GM19193 (cell line): ENCODE results near the gene CLIC6.

Experiments
- POLR2A ChIP-seq: IDR thresholded peaks from 4 replicates; pipeline ENCODE4 v1.6.1; 2011; ENCODE audit not compliant: insufficient read depth, insufficient read length; ENCODE audit errors: extremely low read depth

CLIC6 gene

DNA sequence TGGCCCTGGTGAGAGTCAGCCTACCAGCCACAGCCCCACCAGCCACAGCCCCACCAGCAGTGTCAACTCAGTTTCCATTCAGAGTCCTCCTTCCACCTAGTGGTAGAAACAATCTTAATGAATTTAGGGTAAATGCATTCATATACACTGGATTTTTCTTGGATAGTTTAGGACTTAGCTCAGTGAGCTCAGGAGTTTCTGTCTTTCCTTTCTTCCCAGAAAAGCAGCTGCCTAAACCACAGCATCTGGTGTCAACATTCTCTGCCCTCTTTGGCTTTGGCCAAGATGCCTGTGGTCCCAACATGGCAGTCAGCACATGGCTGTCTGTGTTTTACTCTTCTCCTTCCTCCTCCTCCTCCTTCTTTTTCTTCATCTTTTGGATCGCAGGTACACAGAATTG is 94.0 kb downstream of the CLIC6 start:
- TF ChIP-seq POLR2A = no peak

DNA sequence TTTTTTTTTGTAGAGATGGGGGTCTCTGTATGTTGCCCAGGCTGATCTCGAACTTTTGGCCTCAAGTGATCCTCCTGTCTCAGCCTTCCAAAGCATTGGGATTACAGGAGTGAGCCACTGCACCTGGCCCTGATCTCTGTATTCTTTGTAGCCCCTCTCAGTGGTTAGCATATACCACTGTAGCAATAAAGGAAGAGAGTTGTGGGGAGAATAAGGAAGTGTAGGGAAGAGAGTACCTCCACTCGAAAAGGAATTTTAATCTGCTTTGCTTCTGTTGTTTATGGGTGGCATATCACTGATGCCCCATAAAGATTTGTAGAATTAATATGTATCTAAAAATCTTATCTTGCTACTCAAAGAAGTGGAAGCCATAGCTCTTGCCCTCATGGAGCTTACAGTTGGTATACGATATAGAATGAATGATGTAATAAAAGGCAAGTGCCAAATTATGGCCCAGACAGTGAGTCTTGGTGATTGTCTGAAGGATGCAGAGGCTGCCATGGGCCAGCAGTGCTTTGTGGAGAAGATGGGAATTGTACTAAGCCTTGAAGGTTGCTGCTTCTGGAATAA is 96.0 kb downstream of the CLIC6 start:
- TF ChIP-seq POLR2A = no peak

DNA sequence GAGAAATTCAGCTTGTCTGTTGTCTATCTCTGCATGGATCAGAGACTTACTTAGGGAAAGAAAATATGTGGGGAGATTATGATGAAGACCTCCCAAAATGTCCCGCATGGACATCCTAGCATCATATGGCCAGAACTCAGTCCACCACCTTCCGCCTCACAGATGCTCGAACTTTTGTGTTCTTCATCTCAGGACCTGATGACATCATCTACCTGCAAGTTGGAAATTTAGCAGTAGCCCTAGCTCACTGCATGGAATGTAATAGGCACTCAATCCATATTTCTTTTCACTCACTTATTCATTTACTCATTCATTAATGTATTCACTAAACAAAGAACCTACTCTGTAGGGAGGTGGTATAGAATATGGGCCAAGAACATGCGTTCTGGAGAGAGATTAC is 96.8 kb downstream of the CLIC6 start:
- no peak for TF ChIP-seq POLR2A

- TF ChIP-seq POLR2A = no peak
These were observed 98.1 kb downstream of the CLIC6 start for GRCh38 chr21:34766862-34767261.
